ENCODE results near the gene EYA4.

DNA sequence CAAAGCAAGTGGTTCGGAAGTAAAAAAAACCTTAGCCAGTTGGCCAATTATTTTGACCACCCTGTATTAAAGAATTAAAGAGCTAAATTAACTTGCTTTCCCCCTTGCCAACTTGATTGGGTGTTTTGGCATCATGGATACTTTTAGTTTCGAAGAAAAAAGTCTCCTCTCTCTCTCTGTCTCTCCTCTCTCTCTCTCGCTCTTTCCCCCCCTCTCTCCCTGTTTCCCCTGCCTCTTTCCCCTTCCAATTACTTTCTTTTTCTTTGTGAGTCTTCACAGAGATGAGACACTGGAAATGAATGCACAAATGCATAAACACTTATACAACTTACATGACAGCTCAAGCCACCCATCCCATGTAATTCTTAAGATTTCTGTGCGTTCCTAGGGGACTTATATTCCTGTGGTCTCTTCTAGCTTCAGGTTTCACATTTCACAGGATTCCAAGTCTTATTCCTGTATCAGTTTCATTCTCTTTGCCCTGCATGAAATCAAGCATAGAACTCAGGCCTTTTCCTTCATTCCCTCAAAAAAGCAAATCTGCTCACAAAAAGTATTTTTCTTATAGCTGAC lies 32.9 kb upstream of the EYA4 start:
- TF ChIP-seq RBAK (tag by site-specific recombination; IDR thresholded peaks at IDR 0.05) (no peak), ZNF707 (tag by site-specific recombination; IDR thresholded peaks at IDR 0.05) (no peak), SALL2 (tag by site-specific recombination; IDR thresholded peaks at IDR 0.05; ENCODE audit: borderline replicate concordance) (no peak), ZFP3 (tag by site-specific recombination; IDR thresholded peaks at IDR 0.05; ENCODE audit: low read depth) (no peak), GLI4 (tag by site-specific recombination; IDR thresholded peaks at IDR 0.05) (no peak), ZNF274 (IDR thresholded peaks at IDR 0.05; ENCODE audit: low read length) (no peak), ZNF274 (tag by site-specific recombination; IDR thresholded peaks at IDR 0.05; ENCODE audit: borderline replicate concordance) (no peak), ZSCAN30 (tag by site-specific recombination; IDR thresholded peaks at IDR 0.05) (no peak), REST (tag by site-specific recombination; IDR thresholded peaks at IDR 0.05) (no peak), ZBTB26 (tag by site-specific recombination; optimal IDR thresholded peaks at IDR 0.05) (no peak), ZNF10 (tag by site-specific recombination; IDR thresholded peaks at IDR 0.05) (no peak)
- TF ChIP-seq, protein P1, sequence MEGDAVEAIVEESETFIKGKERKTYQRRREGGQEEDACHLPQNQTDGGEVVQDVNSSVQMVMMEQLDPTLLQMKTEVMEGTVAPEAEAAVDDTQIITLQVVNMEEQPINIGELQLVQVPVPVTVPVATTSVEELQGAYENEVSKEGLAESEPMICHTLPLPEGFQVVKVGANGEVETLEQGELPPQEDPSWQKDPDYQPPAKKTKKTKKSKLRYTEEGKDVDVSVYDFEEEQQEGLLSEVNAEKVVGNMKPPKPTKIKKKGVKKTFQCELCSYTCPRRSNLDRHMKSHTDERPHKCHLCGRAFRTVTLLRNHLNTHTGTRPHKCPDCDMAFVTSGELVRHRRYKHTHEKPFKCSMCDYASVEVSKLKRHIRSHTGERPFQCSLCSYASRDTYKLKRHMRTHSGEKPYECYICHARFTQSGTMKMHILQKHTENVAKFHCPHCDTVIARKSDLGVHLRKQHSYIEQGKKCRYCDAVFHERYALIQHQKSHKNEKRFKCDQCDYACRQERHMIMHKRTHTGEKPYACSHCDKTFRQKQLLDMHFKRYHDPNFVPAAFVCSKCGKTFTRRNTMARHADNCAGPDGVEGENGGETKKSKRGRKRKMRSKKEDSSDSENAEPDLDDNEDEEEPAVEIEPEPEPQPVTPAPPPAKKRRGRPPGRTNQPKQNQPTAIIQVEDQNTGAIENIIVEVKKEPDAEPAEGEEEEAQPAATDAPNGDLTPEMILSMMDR (tag by site-specific recombination; IDR thresholded peaks at IDR 0.05) = no peak
